Measurements from ENCODE around the gene G6PC3. TPM values are rescaled to one million over a fixed set of nuclear protein-coding genes. Genes with fewer than 3 reads are reported as not detected.

The G6PC3 gene
- total and polyA plus RNA-seq, 2 donors from 2014 or later, result 70.0 to 150 TPM

DNA sequence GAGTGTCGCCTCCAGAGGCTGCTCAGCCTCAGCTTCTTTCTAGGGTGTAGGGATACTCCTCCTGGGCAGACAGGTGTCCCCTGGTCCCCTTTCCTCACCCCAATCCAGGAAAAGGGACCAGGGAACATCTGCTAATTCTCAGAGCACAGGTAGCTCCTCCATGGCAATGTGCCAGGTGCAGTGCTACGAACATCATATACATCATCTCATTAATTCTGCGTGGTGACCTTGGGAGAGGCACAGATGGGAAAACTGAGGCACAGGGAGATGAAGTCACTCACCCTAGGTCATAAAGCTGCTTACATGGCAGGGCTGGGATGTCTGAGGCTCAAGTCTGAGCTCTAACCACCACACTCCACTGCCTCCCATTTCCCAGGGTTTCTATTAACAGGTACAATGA, 41.2 kb downstream of the G6PC3 start:
- peak overlapping the region in 1 of 3 donors; percentile 9 for H3K4me3 ChIP-seq (ENCODE audit: low read length in 3 of 3)
- H3K4me1 ChIP-seq (ENCODE audit: control insufficient read depth in 2 of 3, insufficient read depth in 2 of 3, low read depth in 1 of 3, low read length in 3 of 3), result peaks cover 2 to 55% (median 33%) of the 10 kb centered on the region in 3 donors
- H3K27ac ChIP-seq (ENCODE audit: low read depth in 2 of 2, low read length in 2 of 2), result peak overlapping the region; percentile 33 to 39
- no peaks in the 10 kb centered on the region for H3K27me3 ChIP-seq (ENCODE audit: control insufficient read depth, insufficient read depth, low read length)
- intact Hi-C loops (cut with DNase I), result no loop called here
- H3K9ac ChIP-seq (ENCODE audit: low read length in 3 of 3), result peak overlapping the region in 1 of 3 donors; percentile 53
- no peak for FAIRE-seq
- DNase-seq, result no peak
- peaks cover 0 to 22% (median 0%) of the 10 kb centered on the region in 3 donors for H3K36me3 ChIP-seq (ENCODE audit: control insufficient read depth in 2 of 3, insufficient read depth in 3 of 3, low read length in 3 of 3)
- TF ChIP-seq, protein P1, sequence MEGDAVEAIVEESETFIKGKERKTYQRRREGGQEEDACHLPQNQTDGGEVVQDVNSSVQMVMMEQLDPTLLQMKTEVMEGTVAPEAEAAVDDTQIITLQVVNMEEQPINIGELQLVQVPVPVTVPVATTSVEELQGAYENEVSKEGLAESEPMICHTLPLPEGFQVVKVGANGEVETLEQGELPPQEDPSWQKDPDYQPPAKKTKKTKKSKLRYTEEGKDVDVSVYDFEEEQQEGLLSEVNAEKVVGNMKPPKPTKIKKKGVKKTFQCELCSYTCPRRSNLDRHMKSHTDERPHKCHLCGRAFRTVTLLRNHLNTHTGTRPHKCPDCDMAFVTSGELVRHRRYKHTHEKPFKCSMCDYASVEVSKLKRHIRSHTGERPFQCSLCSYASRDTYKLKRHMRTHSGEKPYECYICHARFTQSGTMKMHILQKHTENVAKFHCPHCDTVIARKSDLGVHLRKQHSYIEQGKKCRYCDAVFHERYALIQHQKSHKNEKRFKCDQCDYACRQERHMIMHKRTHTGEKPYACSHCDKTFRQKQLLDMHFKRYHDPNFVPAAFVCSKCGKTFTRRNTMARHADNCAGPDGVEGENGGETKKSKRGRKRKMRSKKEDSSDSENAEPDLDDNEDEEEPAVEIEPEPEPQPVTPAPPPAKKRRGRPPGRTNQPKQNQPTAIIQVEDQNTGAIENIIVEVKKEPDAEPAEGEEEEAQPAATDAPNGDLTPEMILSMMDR (IDR thresholded peaks at IDR 0.05; ENCODE audit: borderline replicate concordance, extremely low read depth, insufficient read depth), result no peak
- H3K9me3 ChIP-seq (ENCODE audit: control insufficient read depth in 2 of 3, insufficient read depth in 1 of 3, low read length in 3 of 3), result no peaks in the 10 kb centered on the region

DNA sequence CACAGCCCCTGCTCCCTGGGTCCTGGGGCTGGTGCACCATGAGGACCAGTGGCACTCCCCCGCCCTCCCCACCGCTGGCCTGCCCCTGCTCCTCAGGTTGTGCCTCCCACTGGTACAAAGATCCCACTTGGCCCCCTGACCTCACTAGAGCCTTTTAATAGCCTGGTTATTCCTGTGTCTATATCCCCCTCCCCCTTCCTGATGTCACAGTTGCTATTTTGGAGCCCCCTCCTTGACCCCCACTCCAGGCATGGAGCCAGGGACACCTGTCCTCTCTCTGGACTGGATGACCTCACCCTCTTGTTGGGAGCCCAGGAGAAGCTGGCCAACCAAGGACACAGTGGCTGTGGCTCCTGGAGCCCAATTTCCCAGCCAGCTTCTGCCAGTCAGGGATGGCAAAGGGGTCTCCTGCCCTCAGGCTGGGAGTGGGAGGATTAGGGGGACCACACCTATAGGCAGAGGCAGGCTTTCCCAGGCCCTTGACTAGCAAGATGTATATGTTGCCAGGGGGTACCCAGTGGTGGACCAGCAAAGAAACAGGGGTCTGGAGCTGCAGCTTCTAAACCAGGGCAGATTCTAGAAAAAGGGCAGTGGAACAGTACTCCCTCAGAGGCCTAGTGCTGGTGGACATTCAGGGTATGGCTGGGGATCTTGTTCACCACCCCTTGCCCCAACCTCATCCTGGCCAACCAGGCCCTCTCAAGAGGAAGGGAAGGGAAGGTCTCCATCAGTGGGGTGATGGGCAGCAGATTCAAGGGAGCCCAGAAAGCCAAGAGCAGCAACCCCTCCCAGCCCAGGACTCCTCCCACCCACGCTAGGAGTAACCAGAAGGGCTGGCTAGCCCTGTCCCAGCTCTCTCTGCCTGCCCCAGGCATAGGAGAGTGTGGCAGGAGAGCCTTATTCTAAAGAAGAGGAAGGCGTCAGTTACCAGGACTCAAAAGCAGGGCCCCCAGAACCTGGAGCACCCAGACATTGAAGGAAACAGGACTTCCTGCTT, 42.0 kb downstream of the G6PC3 start:
- peaks cover 2 to 55% (median 33%) of the 10 kb centered on the region in 3 donors for H3K4me1 ChIP-seq (ENCODE audit: control insufficient read depth in 2 of 3, insufficient read depth in 2 of 3, low read depth in 1 of 3, low read length in 3 of 3)
- H3K4me3 ChIP-seq (ENCODE audit: low read length in 3 of 3), result no peak overlapping the region
- no peaks in the 10 kb centered on the region for H3K27me3 ChIP-seq (ENCODE audit: control insufficient read depth, insufficient read depth, low read length)
- peak overlapping the region in 2 of 3 donors; percentile 5 to 34 for H3K9ac ChIP-seq (ENCODE audit: low read length in 3 of 3)
- H3K9me3 ChIP-seq (ENCODE audit: control insufficient read depth in 2 of 3, insufficient read depth in 1 of 3, low read length in 3 of 3), result no peaks in the 10 kb centered on the region
- H3K36me3 ChIP-seq (ENCODE audit: control insufficient read depth in 2 of 3, insufficient read depth in 3 of 3, low read length in 3 of 3), result peaks cover 0 to 22% (median 0%) of the 10 kb centered on the region in 3 donors
- DNase-seq (peak in 1 of 5 donors; percentile 64), FAIRE-seq (no peak)
- peak overlapping the region; percentile 35 to 41 for H3K27ac ChIP-seq (ENCODE audit: low read depth in 2 of 2, low read length in 2 of 2)
- intact Hi-C loops (cut with DNase I), result no loop called here
- TF ChIP-seq, protein P1 (IDR thresholded peaks at IDR 0.05; ENCODE audit: borderline replicate concordance, extremely low read depth, insufficient read depth), result no peak

DNA sequence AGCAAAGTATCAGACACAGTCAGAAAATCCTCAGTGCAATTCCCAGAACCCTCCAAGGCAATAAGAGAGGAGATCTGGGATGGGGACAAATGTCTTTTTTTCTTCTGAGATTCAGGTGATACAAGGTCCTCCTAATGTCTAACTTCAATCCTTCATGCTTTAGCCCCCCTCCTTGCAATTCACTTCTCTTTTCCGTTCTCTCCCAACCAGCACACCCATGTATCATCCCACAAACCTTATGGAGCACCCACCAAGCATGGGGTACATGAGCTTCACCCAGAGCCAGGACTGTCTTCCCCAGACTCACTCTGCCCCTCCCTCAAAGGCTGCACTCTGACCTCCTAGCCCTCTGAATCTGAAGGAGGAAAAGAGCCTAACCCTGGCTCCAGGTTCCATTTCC, 42.8 kb downstream of the G6PC3 start:
- no peak overlapping the region for H3K9ac ChIP-seq (ENCODE audit: low read length in 3 of 3)
- H3K36me3 ChIP-seq (ENCODE audit: control insufficient read depth in 2 of 3, insufficient read depth in 3 of 3, low read length in 3 of 3), result peaks cover 0 to 22% (median 0%) of the 10 kb centered on the region in 3 donors
- no peaks in the 10 kb centered on the region for H3K9me3 ChIP-seq (ENCODE audit: control insufficient read depth in 2 of 3, insufficient read depth in 1 of 3, low read length in 3 of 3)
- FAIRE-seq (no peak), DNase-seq (peak in 1 of 5 donors; percentile 26)
- intact Hi-C loops (cut with DNase I), result no loop called here
- H3K4me3 ChIP-seq (ENCODE audit: low read length in 3 of 3), result no peak overlapping the region
- no peaks in the 10 kb centered on the region for H3K27me3 ChIP-seq (ENCODE audit: control insufficient read depth, insufficient read depth, low read length)
- H3K27ac ChIP-seq (ENCODE audit: low read depth in 2 of 2, low read length in 2 of 2), result no peak overlapping the region
- peaks cover 2 to 47% (median 33%) of the 10 kb centered on the region in 3 donors for H3K4me1 ChIP-seq (ENCODE audit: control insufficient read depth in 2 of 3, insufficient read depth in 2 of 3, low read depth in 1 of 3, low read length in 3 of 3)
- TF ChIP-seq, protein P1 (IDR thresholded peaks at IDR 0.05; ENCODE audit: borderline replicate concordance, extremely low read depth, insufficient read depth), result no peak
